ENCODE data around the gene TECTB. TPM values are rescaled to one million over a fixed set of nuclear protein-coding genes. Genes with fewer than 3 reads are reported as not detected.

Gene TECTB
- total RNA-seq, 2 experiments from 2014 or later: not detected

GRCh38 chr10:112288486-112288885 lies 5.3 kb downstream of the TECTB start:
- Histone ChIP-seq H3K4me3 (ENCODE audit: low read length) (no peak overlapping the region), H3K36me3 (ENCODE audit: insufficient read depth, low read length) (no peaks in the 10 kb centered on the region), H3K27me3 (ENCODE audit: control insufficient read depth in 1 of 2, insufficient read depth in 2 of 2, low read length in 2 of 2) (no peaks in the 10 kb centered on the region), H3K4me1 (ENCODE audit: insufficient read depth, low read length) (no peaks in the 10 kb centered on the region), H3K27ac (ENCODE audit: low read depth in 1 of 2, low read length in 2 of 2) (no peak overlapping the region), H3K9me3 (ENCODE audit: control insufficient read depth in 1 of 2, insufficient read depth in 1 of 2, low read length in 2 of 2) (no peaks in the 10 kb centered on the region)
- intact Hi-C loops (cut with DNase I, micrococcal nuclease): no loop called here
- POLR2A ChIA-PET: no interaction called here
- no peaks in the 10 kb centered on the region for H3K9me3 Mint-ChIP-seq
- H3K4me1 Mint-ChIP-seq (ENCODE audit: low read depth): no peaks in the 10 kb centered on the region
- ATAC-seq (ENCODE audit: poor library complexity) (no peak), DNase-seq (no peak)
- no peak overlapping the region for H3K4me3 Mint-ChIP-seq
- CTCF ChIA-PET: no interaction called here
- peaks cover 16% of the 10 kb centered on the region for H3K27me3 Mint-ChIP-seq
- H3K27ac Mint-ChIP-seq: no peak overlapping the region
- TF ChIP-seq CTCF (IDR thresholded peaks at IDR 0.05): no peak
- H3K36me3 Mint-ChIP-seq (ENCODE audit: low read depth): no peaks in the 10 kb centered on the region

- peaks cover 15% of the 10 kb centered on the region for H3K27me3 Mint-ChIP-seq
- no peaks in the 10 kb centered on the region for H3K9me3 ChIP-seq (ENCODE audit: control insufficient read depth in 1 of 2, insufficient read depth in 1 of 2, low read length in 2 of 2)
- H3K4me1 ChIP-seq (ENCODE audit: insufficient read depth, low read length): no peaks in the 10 kb centered on the region
- H3K36me3 ChIP-seq (ENCODE audit: insufficient read depth, low read length): no peaks in the 10 kb centered on the region
- POLR2A ChIA-PET: no interaction called here
- no peak for DNase-seq
- H3K4me1 Mint-ChIP-seq (ENCODE audit: low read depth): no peaks in the 10 kb centered on the region
- no peak overlapping the region for H3K4me3 Mint-ChIP-seq
- CTCF ChIA-PET: no interaction called here
- H3K27ac ChIP-seq (ENCODE audit: low read depth in 1 of 2, low read length in 2 of 2): no peak overlapping the region
- no peak overlapping the region for H3K27ac Mint-ChIP-seq
- intact Hi-C loops (cut with DNase I, micrococcal nuclease): no loop called here
- no peak for TF ChIP-seq CTCF (IDR thresholded peaks at IDR 0.05)
- no peak for ATAC-seq (ENCODE audit: poor library complexity)
- no peaks in the 10 kb centered on the region for H3K9me3 Mint-ChIP-seq
- H3K4me3 ChIP-seq (ENCODE audit: low read length): no peak overlapping the region
- H3K27me3 ChIP-seq (ENCODE audit: control insufficient read depth in 1 of 2, insufficient read depth in 2 of 2, low read length in 2 of 2): no peaks in the 10 kb centered on the region
- no peaks in the 10 kb centered on the region for H3K36me3 Mint-ChIP-seq (ENCODE audit: low read depth)
Measured at GRCh38 chr10:112289373-112290053, 6.3 kb downstream of the TECTB start.

GRCh38 chr10:112290054-112290373 lies 6.8 kb downstream of the TECTB start:
- ATAC-seq (ENCODE audit: poor library complexity) (no peak), DNase-seq (no peak)
- no peaks in the 10 kb centered on the region for H3K9me3 ChIP-seq (ENCODE audit: control insufficient read depth in 1 of 2, insufficient read depth in 1 of 2, low read length in 2 of 2)
- peaks cover 10% of the 10 kb centered on the region for H3K27me3 Mint-ChIP-seq
- H3K27me3 ChIP-seq (ENCODE audit: control insufficient read depth in 1 of 2, insufficient read depth in 2 of 2, low read length in 2 of 2): no peaks in the 10 kb centered on the region
- no peaks in the 10 kb centered on the region for H3K36me3 Mint-ChIP-seq (ENCODE audit: low read depth)
- H3K27ac Mint-ChIP-seq: no peak overlapping the region
- POLR2A ChIA-PET: no interaction called here
- no peak for TF ChIP-seq CTCF (IDR thresholded peaks at IDR 0.05)
- intact Hi-C loops (cut with DNase I, micrococcal nuclease): no loop called here
- no peak overlapping the region for H3K4me3 Mint-ChIP-seq
- no peaks in the 10 kb centered on the region for H3K4me1 ChIP-seq (ENCODE audit: insufficient read depth, low read length)
- H3K4me1 Mint-ChIP-seq (ENCODE audit: low read depth): no peaks in the 10 kb centered on the region
- H3K4me3 ChIP-seq (ENCODE audit: low read length): no peak overlapping the region
- H3K36me3 ChIP-seq (ENCODE audit: insufficient read depth, low read length): no peaks in the 10 kb centered on the region
- H3K27ac ChIP-seq (ENCODE audit: low read depth in 1 of 2, low read length in 2 of 2): no peak overlapping the region
- no peaks in the 10 kb centered on the region for H3K9me3 Mint-ChIP-seq
- CTCF ChIA-PET: no interaction called here
